Urothelium cell line (cell line): ENCODE measurements around the gene BTBD16.

Experiments
- DNase-seq: peaks from one replicate; pipeline ENCODE4 v3.0.0; 2011; ENCODE audit warnings: low spot score, mixed read lengths
- FAIRE-seq: peaks from 2 replicates; lab custom pipeline; 2011; peaks lifted over from hg19 to GRCh38; lab: Jason Lieb, UNC

BTBD16 gene

DNA sequence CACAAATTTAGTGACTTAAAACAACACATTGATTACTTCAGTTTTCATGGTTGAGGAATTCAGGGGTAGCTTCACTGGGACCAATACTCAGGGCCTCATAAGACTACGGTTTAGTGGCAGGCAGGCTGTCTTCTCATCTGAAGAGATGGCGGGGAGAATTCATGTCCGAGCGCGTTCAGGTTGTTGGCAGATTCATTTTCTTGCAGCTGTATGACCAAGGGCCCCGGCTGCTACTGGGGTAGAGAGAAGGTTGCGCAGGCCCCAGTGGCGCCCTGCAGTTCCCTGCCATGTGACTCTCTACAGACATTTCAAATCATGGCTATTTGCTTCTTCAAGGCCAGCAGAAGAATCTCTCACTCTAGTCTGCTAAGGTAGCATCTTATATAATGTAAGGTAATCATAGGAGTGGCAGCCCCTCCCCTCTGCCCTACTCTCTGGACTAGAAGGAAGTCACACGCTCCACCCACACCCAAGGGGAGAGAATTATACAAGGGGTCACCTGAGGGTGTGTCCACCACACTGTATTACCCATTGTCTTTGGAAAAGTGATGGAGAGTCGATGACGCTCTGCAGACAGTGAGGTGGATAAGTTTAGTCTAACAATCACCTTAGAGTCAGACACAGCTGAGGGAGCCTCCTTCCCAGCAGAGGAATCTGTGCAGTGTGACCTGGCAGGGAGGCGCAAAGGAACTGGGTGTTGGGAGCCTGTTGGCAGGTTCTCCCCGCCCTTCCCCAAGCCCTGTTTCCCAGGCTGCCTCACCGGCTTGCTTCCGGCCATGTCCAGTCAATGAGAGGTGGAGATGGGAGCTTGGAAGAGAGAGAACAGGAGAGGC is 67.7 kb downstream of the BTBD16 start:
- DNase-seq = no peak
- no peak for FAIRE-seq

DNA sequence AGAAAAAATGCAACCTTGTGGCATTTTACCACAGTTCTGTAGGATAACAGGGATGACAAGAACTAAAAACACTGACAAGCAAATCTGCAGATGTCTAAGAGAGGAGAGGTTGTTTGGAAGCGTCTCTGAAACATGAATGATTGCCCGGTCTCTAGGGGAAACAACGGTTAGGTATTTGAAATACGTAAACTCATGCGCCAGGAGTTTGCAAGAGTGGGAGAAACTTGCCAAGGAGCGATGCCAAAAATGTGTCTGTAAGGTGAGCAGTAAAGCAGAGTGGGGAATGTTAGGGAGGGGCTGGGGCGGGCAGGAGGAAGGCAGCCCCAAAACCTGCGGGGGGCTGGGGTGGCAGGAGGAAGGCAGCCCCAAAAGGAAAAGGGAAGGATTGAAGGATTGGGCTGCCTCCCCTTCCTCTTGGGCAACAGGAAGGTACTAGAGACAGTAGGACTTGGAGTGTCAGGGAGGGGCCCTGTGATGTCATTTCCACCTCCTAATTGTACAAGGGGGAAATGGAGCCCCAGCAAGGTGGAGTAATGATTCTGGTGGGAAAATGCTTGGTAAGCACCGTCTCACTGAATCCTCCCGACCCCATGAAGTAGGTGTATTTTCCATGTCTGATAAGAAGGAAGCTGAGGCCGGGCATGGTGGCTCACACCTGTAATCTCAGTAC is 70.2 kb downstream of the BTBD16 start:
- FAIRE-seq (no peak), DNase-seq (no peak)

DNA sequence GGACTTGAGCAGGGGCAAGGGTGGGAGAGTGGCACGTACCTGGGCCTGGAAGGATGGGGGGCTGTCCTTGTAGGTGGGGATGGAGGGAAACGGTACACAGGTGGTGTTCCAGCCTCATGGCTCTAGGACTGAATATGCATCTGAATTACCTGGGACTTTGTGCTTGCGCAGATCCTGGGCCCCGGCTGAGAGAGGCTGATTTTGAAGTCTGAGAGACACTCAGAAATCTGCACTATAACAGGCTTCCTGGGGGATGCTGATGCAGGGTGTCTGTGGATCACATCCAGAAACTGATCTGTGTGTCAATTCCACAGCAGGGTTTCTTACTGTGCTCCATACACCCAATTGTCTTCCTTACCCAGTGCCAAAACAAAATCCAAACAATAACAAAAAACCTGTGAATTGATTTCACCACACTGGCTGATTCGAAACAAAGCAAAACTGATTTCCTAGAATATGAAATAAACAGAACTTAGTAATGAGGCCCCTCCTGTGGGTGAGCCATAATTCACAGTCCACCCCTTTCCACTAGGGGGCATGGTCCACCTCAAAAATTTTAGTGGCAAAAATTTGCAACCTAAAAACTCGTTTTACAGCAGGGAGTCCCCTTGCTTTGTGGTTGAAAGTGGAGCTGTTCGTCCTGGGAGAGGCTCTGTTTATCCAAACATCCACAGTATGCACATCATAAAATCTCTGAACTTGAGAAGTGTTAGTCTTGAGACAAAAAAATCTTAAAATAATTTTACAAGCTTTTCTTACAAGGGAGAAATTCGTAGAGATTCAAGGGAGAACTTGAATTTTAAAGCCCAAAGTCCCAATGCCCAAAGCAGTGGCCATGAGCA is 71.4 kb downstream of the BTBD16 start:
- FAIRE-seq (no peak), DNase-seq (peak; percentile 53)

DNA sequence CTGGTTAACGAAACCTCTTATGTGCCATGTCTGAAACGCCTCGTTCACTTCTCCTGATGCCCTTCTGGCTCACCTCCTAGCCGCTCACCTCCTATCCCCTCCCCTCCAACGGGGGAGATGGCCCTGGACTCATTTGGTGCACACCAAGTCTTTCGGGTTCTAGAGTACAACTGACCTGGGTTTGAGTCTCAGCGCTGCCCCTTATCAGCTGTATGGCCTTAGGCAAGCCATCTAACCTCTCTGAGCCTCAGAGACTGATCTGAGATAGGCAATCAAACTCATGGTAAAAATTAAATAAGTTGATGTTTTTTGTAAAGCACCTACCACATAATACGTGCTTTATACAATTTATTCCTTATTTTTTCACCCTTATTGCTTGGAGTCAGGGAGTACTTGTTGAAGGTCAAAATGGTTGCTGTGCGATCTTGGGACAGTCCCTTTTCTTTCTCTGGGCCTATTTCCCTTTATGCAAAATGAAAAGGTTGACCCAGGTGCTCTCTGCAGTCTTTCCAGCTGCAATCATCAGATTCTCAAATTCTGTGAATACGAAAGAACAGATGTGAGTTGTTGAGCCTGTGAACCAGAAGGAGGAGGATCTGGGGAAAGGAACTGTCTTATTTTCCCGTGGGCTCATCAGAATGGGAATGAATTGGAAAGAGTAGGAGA is 72.2 kb downstream of the BTBD16 start:
- no peak for FAIRE-seq
- no peak for DNase-seq

DNA sequence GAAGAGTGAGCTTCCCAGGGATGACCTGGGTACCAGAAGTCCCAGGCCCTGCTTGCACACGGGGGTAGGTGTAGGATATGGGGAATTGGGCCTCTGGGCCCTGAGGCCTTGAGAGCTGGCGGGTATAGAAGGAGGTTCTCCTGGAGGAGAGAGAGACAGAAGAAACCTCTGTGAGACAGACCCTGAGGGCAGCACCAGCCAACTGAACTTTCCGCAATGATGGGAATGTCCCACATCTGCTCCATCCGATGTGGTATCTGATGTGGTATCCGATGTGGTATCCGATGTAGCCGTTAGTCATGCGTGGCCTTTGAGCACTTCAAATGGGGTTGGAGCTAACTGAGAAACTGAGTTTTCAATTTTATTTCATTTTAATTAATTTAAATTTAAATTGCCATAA is 72.8 kb downstream of the BTBD16 start:
- FAIRE-seq (no peak), DNase-seq (no peak)

DNA sequence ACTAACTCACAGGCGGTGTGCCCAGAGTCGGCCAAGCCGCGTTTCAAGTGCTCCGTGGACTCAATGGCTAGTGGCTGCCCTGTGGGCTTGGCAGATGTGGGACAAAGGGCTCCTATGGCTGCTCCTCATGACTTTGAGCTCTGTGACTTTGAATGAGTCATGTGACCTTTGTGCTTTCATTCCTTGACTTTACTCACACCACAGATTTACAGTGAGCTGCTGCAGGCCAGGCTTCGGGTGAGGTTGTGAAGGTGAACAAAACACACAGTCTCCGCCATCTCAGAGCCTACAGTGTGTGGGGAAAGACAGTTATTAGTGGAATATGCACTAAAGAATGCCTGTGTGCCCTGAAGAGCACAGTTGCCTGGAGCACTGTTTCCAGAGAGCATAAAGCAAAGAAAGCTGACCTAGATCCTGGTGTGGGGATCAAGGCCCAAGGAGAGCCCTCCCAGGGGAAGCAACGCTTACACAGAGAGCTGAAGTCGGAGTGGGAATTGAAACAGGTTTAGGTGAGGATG is 73.7 kb downstream of the BTBD16 start:
- DNase-seq (peak; percentile 14), FAIRE-seq (no peak)

DNA sequence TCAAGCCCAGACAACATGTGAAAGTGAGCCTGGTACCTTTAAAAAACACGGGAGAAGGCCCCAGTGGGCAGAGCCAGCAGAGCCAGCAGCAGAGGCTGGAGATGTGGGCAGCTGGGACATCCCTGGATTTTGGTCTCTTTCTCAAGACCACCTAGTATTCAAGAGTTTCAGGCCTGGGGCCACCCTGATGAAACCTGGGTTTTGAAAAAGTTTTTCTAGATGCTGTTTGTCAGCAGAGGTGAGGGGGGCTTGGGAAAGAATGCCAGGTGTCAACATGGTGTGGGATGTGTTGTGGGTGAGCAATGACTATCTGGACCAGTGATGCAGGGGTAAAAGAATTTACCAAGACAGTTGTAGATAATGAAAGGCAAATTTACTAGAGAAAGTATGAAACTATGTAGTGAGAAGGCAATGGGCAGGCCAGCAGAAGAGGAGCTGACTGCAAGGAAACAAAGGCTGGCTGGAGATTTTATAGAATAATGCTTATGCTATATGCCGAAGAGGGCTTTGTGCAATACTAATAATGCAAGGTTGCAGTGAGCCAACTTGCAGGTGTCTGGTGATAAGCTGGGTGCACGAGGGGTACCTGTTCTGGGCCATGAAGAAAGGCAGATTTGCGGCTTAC is 75.3 kb downstream of the BTBD16 start:
- FAIRE-seq (no peak), DNase-seq (no peak)

DNA sequence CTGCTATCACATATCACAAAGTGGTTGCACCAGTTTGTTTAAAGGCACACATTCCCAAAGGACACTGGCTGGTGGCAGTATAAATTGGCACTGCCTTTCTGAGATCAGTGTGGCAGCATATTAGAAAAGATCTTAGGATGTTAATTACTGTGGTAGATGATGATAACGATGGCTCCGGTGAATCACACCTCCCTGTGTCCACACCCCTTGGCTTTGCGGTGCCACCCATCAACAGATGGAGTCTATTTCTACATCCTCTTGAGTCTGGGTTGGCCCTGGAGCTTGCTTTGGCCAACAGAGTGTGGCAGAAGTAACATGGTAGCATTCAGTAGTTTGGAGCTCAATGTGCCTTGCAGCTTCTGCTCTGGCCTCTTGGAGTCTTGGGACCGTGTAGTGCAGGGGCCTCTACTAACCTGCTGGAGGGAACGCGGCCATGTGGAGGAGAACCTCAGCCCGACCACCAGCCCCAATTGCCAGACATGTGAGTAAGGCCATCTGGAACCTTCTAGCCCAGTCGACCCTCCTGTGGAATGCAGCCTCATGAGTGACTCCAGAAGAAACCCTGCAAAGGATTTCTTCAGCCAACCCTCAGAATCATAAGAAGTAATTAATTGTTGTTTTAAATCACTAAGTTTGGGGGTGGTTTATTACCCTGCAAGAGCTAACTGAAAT is 76.2 kb downstream of the BTBD16 start:
- no peak for FAIRE-seq
- DNase-seq = no peak

DNA sequence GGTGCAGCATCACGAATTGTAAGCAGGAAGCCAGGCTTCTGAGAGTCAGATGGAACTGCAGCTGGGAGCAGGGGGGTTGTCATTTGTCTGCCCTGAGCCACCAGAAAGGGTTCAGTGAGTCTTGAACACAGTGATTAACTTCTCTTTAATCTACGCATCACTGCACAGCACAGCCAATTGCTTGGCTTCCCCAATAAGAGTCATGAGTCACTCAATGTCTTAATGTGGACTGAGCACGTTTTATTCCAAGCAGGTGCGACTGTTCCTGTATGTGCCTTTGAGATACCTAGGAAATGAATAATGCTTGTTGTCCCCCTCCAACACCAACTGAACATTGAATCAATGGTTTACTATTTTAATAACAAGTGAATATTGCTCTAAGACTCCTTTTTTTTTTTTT is 77.4 kb downstream of the BTBD16 start:
- no peak for DNase-seq

DNA sequence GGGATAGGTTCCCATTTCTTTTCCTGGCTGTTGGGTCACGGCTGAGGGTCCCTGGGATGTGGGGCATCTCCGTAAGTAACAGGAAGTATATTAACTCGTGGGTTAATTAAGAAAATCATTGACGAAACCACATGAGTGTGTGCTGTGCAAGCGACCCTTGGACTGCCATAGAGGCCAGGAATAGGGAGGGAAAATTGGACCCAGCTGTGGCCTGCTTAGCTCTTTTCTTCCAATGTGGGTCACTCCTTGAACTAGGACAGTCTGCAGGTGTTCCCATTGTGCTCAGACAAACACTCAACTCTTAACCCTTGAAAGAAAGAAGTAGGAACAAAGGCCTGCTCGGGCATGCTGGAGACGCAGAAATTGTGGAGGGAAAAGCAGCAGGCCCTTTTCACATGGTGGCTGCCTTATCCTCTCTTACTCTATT is 77.9 kb downstream of the BTBD16 start:
- DNase-seq (no peak), FAIRE-seq (no peak)

More for the DNA sequence above, 77.4 kb downstream of the BTBD16 start:
- no peak for FAIRE-seq

DNA sequence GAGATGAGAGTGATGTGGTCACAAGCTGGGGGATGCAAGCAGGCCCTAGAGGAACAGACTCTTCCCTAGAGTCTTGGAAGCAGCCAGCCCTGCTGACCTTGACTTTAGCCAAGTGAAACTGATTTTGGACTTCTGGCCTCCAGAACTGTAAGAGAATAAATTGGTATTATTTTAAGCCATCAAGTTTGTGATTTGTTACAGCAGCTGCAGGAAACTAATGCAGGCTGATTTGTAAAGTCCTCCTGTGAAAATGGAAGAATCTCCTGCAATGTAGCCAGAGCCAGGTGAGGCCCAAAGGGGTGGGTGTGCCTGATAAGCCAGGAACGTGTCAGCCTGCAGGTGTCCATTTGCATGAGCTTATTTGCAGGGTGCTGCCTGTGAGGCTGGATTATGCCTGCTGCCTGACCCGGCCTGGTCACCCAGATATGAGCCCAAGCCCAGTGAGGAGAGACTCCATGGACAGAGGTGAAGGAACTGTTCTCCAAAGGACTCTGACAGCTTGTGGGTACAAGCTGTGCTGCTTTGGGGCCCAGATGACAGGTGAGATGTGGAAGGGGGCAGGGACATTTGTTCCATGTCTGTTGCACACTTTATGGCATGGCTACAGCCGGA is 78.8 kb downstream of the BTBD16 start:
- FAIRE-seq (no peak), DNase-seq (no peak)

DNA sequence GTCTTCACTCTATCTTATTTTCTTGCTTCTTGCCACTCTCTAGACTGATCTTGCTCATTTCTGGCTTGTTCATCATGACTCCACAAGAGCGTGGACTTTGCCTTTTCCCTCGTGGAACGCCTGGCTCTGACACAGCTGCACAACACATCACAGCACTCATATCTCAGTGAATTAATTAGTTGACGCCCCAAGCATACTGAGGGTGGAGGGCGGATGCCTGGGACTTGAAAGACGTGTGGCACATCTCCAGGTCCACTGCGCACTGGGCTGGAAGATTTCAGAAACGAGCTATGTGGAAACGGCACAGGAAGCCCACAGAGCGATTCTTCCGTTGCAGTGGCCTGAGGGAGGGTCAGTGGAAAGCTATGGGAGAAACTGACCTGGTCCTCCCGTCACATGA is 79.8 kb downstream of the BTBD16 start:
- FAIRE-seq = no peak

DNA sequence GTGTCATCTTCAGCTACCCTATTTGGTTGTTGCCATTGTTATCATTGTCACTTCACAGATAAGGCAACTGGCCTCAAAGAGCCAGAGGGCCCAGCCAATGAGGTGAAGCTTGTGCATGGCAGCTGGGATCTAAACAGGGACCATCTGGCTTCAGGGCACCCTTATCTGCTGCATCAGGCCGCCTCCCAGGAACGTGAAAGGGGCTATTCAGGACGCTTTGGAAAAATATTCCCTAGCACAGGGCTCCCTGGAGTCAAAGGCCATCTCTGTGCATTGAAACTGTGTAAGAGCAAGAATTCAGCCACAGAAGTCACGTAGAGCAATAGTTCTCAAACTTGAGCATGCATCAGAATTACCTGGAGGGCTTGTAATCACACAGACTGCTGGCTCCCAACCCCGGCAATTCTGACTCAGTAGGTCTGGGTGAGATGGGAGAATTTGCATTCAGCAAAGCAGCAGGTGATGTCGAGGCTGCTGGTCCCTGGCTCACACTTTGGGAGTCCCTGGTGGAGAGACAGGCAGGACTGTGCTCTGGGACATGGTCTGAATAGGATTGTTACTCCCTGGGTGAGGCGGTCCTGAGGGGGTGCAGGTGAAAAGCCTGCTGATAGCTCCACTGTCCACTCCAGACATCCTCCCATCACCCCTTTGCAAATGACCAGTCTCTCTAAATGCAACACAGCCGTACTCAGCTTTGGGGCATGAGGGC is 81.9 kb downstream of the BTBD16 start:
- FAIRE-seq (no peak), DNase-seq (no peak)

More for the DNA sequence above, 79.8 kb downstream of the BTBD16 start:
- DNase-seq = no peak

DNA sequence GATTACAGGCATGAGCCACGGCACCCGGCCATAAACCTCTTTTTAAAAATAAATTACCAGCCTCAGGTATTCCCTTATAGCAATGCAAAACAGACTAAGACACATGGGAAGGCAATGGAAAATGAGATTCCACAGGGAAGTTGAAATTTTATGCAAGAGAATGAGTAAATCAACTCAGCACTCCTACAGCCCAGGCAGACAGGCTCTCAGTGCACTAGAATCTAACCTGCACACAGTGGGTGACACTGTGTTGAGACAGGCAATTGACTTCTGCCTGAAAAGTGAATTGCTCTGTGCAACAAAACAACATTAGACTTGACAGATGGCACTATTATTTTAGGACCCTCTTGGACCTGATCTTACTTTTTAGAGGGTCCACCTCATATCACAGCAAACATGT is 83.3 kb downstream of the BTBD16 start:
- DNase-seq (no peak), FAIRE-seq (no peak)

DNA sequence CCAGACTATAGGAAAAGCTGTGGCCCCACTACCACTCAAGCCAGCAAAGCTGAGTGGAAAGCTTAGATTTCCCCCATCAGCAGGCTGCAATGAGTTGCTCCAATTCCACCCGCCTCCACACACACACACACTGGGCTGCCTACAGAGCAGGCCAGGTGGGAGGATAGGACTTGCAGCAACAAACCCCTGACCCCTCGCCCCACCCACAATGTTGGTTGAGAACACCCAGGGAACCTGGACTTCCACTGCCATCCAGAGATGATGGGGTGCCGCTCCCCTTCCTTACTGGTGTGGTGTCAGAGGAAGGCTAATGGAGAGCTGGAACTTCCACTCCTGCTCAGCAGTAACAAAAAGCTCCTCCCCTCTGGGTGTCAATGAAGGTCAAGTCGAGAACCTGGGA is 86.6 kb downstream of the BTBD16 start:
- FAIRE-seq = no peak
- DNase-seq = no peak

DNA sequence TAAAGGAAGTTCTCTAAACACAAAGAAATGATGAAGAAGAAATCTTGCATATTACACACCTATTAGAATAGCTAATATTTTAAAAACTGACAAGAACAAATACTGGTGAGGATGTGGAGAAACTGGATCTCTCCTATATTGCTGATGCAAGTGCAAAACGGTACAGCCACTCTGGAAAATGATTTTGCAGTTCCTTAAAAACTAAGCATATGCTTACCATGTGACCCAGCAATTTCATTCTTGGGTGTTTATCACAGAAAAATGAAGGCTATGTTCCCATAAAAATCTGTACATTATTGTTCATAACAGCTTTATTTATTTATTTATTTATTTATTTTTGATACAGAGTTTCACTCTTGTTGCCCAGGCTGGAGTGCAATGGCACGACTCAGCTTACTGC is 88.5 kb downstream of the BTBD16 start:
- FAIRE-seq = no peak
- DNase-seq = no peak

DNA sequence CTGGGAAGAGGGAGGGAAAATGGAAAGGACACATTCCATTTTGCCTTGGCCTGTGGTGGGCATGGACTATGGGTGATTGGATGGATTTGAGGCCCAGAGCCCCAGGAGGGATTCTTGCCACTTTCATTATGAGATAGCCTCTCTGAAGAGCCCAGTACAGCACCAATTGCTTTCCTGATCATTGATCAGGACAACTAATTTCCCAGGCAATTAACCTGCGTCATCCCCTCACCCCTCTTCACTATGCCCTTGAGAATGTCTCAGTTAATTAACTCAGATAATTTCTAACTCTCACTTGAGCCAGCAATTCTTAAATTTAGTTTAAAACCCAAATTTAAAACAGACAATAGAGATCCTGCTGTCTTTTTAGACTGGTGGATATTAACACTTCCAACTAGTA is 90.0 kb downstream of the BTBD16 start:
- no peak for FAIRE-seq

DNA sequence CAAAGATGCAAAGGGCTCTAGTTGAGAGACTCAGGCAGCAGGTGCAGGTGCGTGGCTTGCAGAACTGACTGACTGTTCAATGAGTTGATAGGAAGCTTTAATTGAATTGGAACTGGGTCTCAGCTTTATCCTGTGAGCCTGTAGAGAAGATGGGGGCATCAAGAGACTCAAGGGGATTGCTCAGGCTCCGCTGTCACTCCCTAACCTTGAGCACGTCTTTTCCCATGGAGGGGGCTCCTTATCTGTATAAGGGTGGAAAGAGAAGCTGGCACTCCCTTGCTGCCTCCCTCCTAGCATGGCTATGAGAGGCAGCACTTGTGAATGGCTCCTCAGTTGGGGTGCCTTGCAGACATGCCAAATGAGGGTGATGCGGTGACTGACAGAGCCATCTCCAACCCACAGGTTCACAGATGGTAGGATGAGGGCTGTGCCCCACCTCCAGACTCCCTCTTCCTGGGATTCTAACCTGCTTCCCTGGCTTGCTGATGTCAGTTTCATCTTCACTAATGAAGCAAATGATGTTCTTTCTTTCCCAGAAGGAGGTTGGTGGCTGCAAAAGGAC is 91.0 kb downstream of the BTBD16 start:
- FAIRE-seq = no peak

More for the DNA sequence above, 90.0 kb downstream of the BTBD16 start:
- DNase-seq = no peak

More for the DNA sequence above, 91.0 kb downstream of the BTBD16 start:
- DNase-seq = no peak
